ENCODE results near the gene GRIP1. TPM values are rescaled to one million over a fixed set of nuclear protein-coding genes. Genes with fewer than 3 reads are reported as not detected.

Gene GRIP1
- total RNA-seq, 1 donor, result under 0.01 TPM

GRCh38 chr12:66449531-66449930 is 229.3 kb downstream of the GRIP1 start:
- Histone ChIP-seq H3K36me3 (ENCODE audit: insufficient read depth, low read length) (no peaks in the 10 kb centered on the region), H3K27ac (ENCODE audit: low read depth, low read length) (no peak overlapping the region), H3K79me2 (ENCODE audit: insufficient read depth, low read length) (no peaks in the 10 kb centered on the region), H2AFZ (ENCODE audit: low read length) (no peak overlapping the region), H3K9me3 (ENCODE audit: low read depth, low read length) (no peaks in the 10 kb centered on the region), H3K4me1 (ENCODE audit: insufficient read depth, low read length) (no peaks in the 10 kb centered on the region), H3K4me3 (ENCODE audit: insufficient read depth, low read length) (no peak overlapping the region), H3K4me2 (ENCODE audit: insufficient read depth, low read length) (no peak overlapping the region), H3K27me3 (ENCODE audit: insufficient read depth, low read length) (no peaks in the 10 kb centered on the region), H4K20me1 (ENCODE audit: insufficient read depth, low read length) (no peaks in the 10 kb centered on the region)
- no peak for TF ChIP-seq CTCF (IDR thresholded peaks at IDR 0.05; ENCODE audit: extremely low read depth, low read depth, low read length)
- peak; percentile 55 for DNase-seq (ENCODE audit: insufficient read length, low spot score, missing footprints)

- no peaks in the 10 kb centered on the region for H3K4me1 ChIP-seq (ENCODE audit: insufficient read depth, low read length)
- no peaks in the 10 kb centered on the region for H3K9me3 ChIP-seq (ENCODE audit: low read depth, low read length)
- H2AFZ ChIP-seq (ENCODE audit: low read length), result no peak overlapping the region
- no peak overlapping the region for H3K4me3 ChIP-seq (ENCODE audit: insufficient read depth, low read length)
- H4K20me1 ChIP-seq (ENCODE audit: insufficient read depth, low read length), result no peaks in the 10 kb centered on the region
- no peaks in the 10 kb centered on the region for H3K36me3 ChIP-seq (ENCODE audit: insufficient read depth, low read length)
- TF ChIP-seq CTCF (IDR thresholded peaks at IDR 0.05; ENCODE audit: extremely low read depth, low read depth, low read length), result no peak
- no peak overlapping the region for H3K4me2 ChIP-seq (ENCODE audit: insufficient read depth, low read length)
- DNase-seq (ENCODE audit: insufficient read length, low spot score, missing footprints), result no peak
- H3K27me3 ChIP-seq (ENCODE audit: insufficient read depth, low read length), result no peaks in the 10 kb centered on the region
- H3K27ac ChIP-seq (ENCODE audit: low read depth, low read length), result no peak overlapping the region
- no peaks in the 10 kb centered on the region for H3K79me2 ChIP-seq (ENCODE audit: insufficient read depth, low read length)
Observed at GRCh38 chr12:66447643-66448042, 231.2 kb downstream of the GRIP1 start.

- no peak for TF ChIP-seq CTCF (IDR thresholded peaks at IDR 0.05; ENCODE audit: extremely low read depth, low read depth, low read length)
- no peak for DNase-seq (ENCODE audit: insufficient read length, low spot score, missing footprints)
- no peaks in the 10 kb centered on the region for H3K79me2 ChIP-seq (ENCODE audit: insufficient read depth, low read length)
- H3K4me1 ChIP-seq (ENCODE audit: insufficient read depth, low read length), result no peaks in the 10 kb centered on the region
- no peak overlapping the region for H3K4me3 ChIP-seq (ENCODE audit: insufficient read depth, low read length)
- no peaks in the 10 kb centered on the region for H3K9me3 ChIP-seq (ENCODE audit: low read depth, low read length)
- H3K36me3 ChIP-seq (ENCODE audit: insufficient read depth, low read length), result no peaks in the 10 kb centered on the region
- no peaks in the 10 kb centered on the region for H3K27me3 ChIP-seq (ENCODE audit: insufficient read depth, low read length)
- H3K27ac ChIP-seq (ENCODE audit: low read depth, low read length), result no peak overlapping the region
- no peak overlapping the region for H2AFZ ChIP-seq (ENCODE audit: low read length)
- H4K20me1 ChIP-seq (ENCODE audit: insufficient read depth, low read length), result no peaks in the 10 kb centered on the region
- H3K4me2 ChIP-seq (ENCODE audit: insufficient read depth, low read length), result no peak overlapping the region
Observed at GRCh38 chr12:66446276-66446675, 232.6 kb downstream of the GRIP1 start.

GRCh38 chr12:66441905-66442559 is 236.8 kb downstream of the GRIP1 start:
- TF ChIP-seq CTCF (IDR thresholded peaks at IDR 0.05; ENCODE audit: extremely low read depth, low read depth, low read length), result no peak

More at GRCh38 chr12:66441905-66442559, 236.8 kb downstream of the GRIP1 start:
- no peak for DNase-seq (ENCODE audit: insufficient read length, low spot score, missing footprints)
- Histone ChIP-seq H3K27me3 (ENCODE audit: insufficient read depth, low read length) (no peaks in the 10 kb centered on the region), H4K20me1 (ENCODE audit: insufficient read depth, low read length) (no peaks in the 10 kb centered on the region), H3K4me2 (ENCODE audit: insufficient read depth, low read length) (no peak overlapping the region), H3K4me3 (ENCODE audit: insufficient read depth, low read length) (no peak overlapping the region), H2AFZ (ENCODE audit: low read length) (no peak overlapping the region), H3K4me1 (ENCODE audit: insufficient read depth, low read length) (no peaks in the 10 kb centered on the region), H3K36me3 (ENCODE audit: insufficient read depth, low read length) (no peaks in the 10 kb centered on the region), H3K9me3 (ENCODE audit: low read depth, low read length) (no peaks in the 10 kb centered on the region), H3K27ac (ENCODE audit: low read depth, low read length) (no peak overlapping the region), H3K79me2 (ENCODE audit: insufficient read depth, low read length) (no peaks in the 10 kb centered on the region)
